HepG2 (cell line): Measurements from ENCODE around the gene RFTN1. TPM values are rescaled to one million over a fixed set of nuclear protein-coding genes. Genes with fewer than 3 reads are reported as not detected.

Source experiments
- ATAC-seq: fragments of 200-7000 bp; cut with Tn5 transposase; 3 replicates; pipeline ENCODE4 v1.9.1; 2020; ENCODE audit warnings: mild to moderate bottlenecking, moderate library complexity
- BruUV-seq: library from RNA; stranded (reverse); fragments of 400-500 nt; replicated peaks from 2 replicates; lab custom pipeline; 2021; lab: Mats Ljungman, UMichigan
- CTCF ChIA-PET: fragments of 300-600 bp; formaldehyde crosslinking; extraction: SDS; loops from one replicate; lab custom pipeline; 2021; ENCODE audit warnings: low total read pairs, inconsistent platforms, low intra/inter-chr PET ratio; lab: Yijun Ruan, JAX
- POLR2A ChIA-PET: fragments of 350-600 bp; sonication (Branson Sonifier 250); formaldehyde crosslinking; loops from one replicate; lab custom pipeline; 2020; ENCODE audit warnings: antibody characterized with exemption, inconsistent platforms; lab: Yijun Ruan, JAX
- DNase-seq: peaks from one replicate; pipeline ENCODE4 v3.0.0-alpha.2; 2015; ENCODE audit warnings: low spot score
- FAIRE-seq: peaks from 3 replicates; lab custom pipeline; 2011; peaks lifted over from hg19 to GRCh38; lab: Jason Lieb, UNC
- H2AFZ ChIP-seq: one replicate; pipeline ENCODE4 v1.6.1; 2011; ENCODE audit warnings: low read length, inconsistent platforms
- H3K27ac ChIP-seq: fragments of 300-600 bp; 3 replicates; pipeline ENCODE4 v1.8.0; 2011; ENCODE audit warnings: mixed run types, mild to moderate bottlenecking, mixed read lengths, low read length, inconsistent platforms; ENCODE audit not compliant: insufficient read depth; ENCODE audit errors: extremely low read length
- H3K27me3 ChIP-seq, 2 experiments: fragments of 200-600 bp in 1 of 2; 2 replicates in 1 of 2; 3 replicates in 1 of 2; pipeline versions ENCODE4 v1.6.0 to v1.8.0; 2011; ENCODE audit warnings: low read length in 2 of 2, mild to moderate bottlenecking in 2 of 2, moderate library complexity in 2 of 2, inconsistent platforms in 1 of 2; ENCODE audit not compliant: insufficient read depth in 2 of 2, control insufficient read depth in 1 of 2
- H3K36me3 ChIP-seq, 2 experiments: fragments of 200-600 bp in 1 of 2; replicated peaks in 1 of 2; 2 replicates in 1 of 2; 3 replicates in 1 of 2; pipeline versions ENCODE4 v1.5.1 to v1.8.0; 2011; ENCODE audit warnings: low read length in 2 of 2, inconsistent platforms in 1 of 2; ENCODE audit not compliant: insufficient read depth in 2 of 2, control insufficient read depth in 1 of 2
- H3K4me1 ChIP-seq: 2 replicates; pipeline ENCODE4 v1.5.1; 2012; ENCODE audit warnings: low read length, inconsistent platforms; ENCODE audit not compliant: insufficient read depth
- H3K4me2 ChIP-seq: 2 replicates; pipeline ENCODE4 v1.6.0; 2011; ENCODE audit warnings: low read depth, low read length, inconsistent platforms
- H3K4me3 ChIP-seq, 3 experiments: fragments of 200-600 bp in 1 of 3; sonication (generic), shearing (Covaris generic) in 1 of 3; replicated peaks in 1 of 3; 2 replicates each; pipeline ENCODE4 v1.5.1; 2011 to 2016; ENCODE audit warnings: low read length in 3 of 3, inconsistent platforms in 2 of 3, low read depth in 2 of 3, mild to moderate bottlenecking in 2 of 3, control low read depth in 1 of 3, mixed read lengths in 1 of 3; ENCODE audit not compliant: insufficient read depth in 1 of 3
- H3K79me2 ChIP-seq: one replicate; pipeline ENCODE4 v1.6.1; 2011; ENCODE audit warnings: low read length, inconsistent platforms; ENCODE audit not compliant: insufficient read depth
- H3K9ac ChIP-seq: 2 replicates; pipeline ENCODE4 v1.6.0; 2011; ENCODE audit warnings: mild to moderate bottlenecking, low read depth, low read length, inconsistent platforms; ENCODE audit not compliant: insufficient read depth
- H3K9me3 ChIP-seq: 2 replicates; pipeline ENCODE4 v1.5.1; 2012; ENCODE audit warnings: mild to moderate bottlenecking, low read length
- H4K20me1 ChIP-seq: 2 replicates; pipeline ENCODE4 v1.6.0; 2011; ENCODE audit warnings: inconsistent platforms, mild to moderate bottlenecking, low read length, moderate library complexity; ENCODE audit not compliant: insufficient read depth
- CBX1 ChIP-seq: IDR thresholded peaks from one replicate; pipeline ENCODE4 v1.6.1; 2016; ENCODE audit warnings: antibody characterized with exemption, low read depth
- DBP ChIP-seq: sonication (generic); formaldehyde crosslinking; IDR thresholded peaks from 2 replicates; pipeline ENCODE4 v1.4.0; 2020; ENCODE audit warnings: missing genetic modification reagents; ENCODE audit errors: not compliant biosample characterization
- DRAP1 ChIP-seq: IDR thresholded peaks from 2 replicates; pipeline ENCODE4 v1.6.1; 2016; ENCODE audit warnings: missing genetic modification reagents, missing compliant biosample characterization
- ELF4 ChIP-seq: sonication (generic); formaldehyde crosslinking; IDR thresholded peaks from 2 replicates; pipeline ENCODE4 v1.5.0; 2020; ENCODE audit warnings: missing genetic modification reagents, mild to moderate bottlenecking, moderate library complexity, borderline replicate concordance
- EZH2 ChIP-seq: conservative IDR thresholded peaks from 2 replicates; pipeline ENCODE4 v1.6.1; 2012; ENCODE audit warnings: mild to moderate bottlenecking, low read depth, low read length, moderate library complexity
- GRHL1 ChIP-seq: sonication (generic); formaldehyde crosslinking; conservative IDR thresholded peaks from 2 replicates; pipeline ENCODE4 v1.8.0; 2022; ENCODE audit warnings: missing genetic modification reagents
- HBP1 ChIP-seq: IDR thresholded peaks from 2 replicates; pipeline ENCODE4 v1.6.1; 2016; ENCODE audit warnings: low read depth, control low read depth
- NRL ChIP-seq: sonication (generic); formaldehyde crosslinking; IDR thresholded peaks from 2 replicates; pipeline ENCODE4 v1.5.0; 2020; ENCODE audit warnings: missing genetic modification reagents, mild to moderate bottlenecking, moderate library complexity, borderline replicate concordance
- PAWR ChIP-seq: sonication (generic); formaldehyde crosslinking; IDR thresholded peaks from 2 replicates; pipeline ENCODE4 v1.4.0; 2020; ENCODE audit warnings: missing genetic modification reagents, mild to moderate bottlenecking, borderline replicate concordance
- SATB2 ChIP-seq: sonication (generic); formaldehyde crosslinking; IDR thresholded peaks from 2 replicates; pipeline ENCODE4 v1.5.0; 2020; ENCODE audit warnings: missing genetic modification reagents
- SNAI1 ChIP-seq: sonication (generic); formaldehyde crosslinking; IDR thresholded peaks from 2 replicates; pipeline ENCODE4 v1.5.0; 2020; ENCODE audit warnings: mild to moderate bottlenecking, missing genetic modification reagents, borderline replicate concordance
- ZBTB39 ChIP-seq: sonication (generic); formaldehyde crosslinking; IDR thresholded peaks from 2 replicates; pipeline ENCODE4 v1.5.0; 2020; ENCODE audit warnings: missing genetic modification reagents
- ZFP62 ChIP-seq: sonication (generic); formaldehyde crosslinking; IDR thresholded peaks from 2 replicates; pipeline ENCODE4 v1.4.0; 2020; ENCODE audit warnings: missing genetic modification reagents
- ZMAT3 ChIP-seq: sonication (generic); formaldehyde crosslinking; conservative IDR thresholded peaks from 2 replicates; pipeline ENCODE4 v1.7.0; 2021; ENCODE audit warnings: missing genetic modification reagents
- ZNF607 ChIP-seq: sonication (generic); formaldehyde crosslinking; IDR thresholded peaks from 2 replicates; pipeline ENCODE4 v1.5.1; 2020; ENCODE audit warnings: missing genetic modification reagents, mild to moderate bottlenecking, borderline replicate concordance
- ZSCAN9 ChIP-seq: IDR thresholded peaks from 2 replicates; pipeline ENCODE4 v1.6.1; 2016; ENCODE audit warnings: borderline replicate concordance
- WGBS: methylation state at CpG from one replicate; pipeline ENCODE4 v1.1.6; 2017; ENCODE audit warnings: low lambda C conversion rate; 5-methylcytosine and 5-hydroxymethylcytosine counted together
- in situ Hi-C: cut with HindIII; loops from 2 replicates; pipeline ENCODE4 v1.10.0; 2017; ENCODE audit warnings: low pct_unique_long_range_greater_than_20kb; ENCODE audit not compliant: extremely low pct_ligation_motif_present
- intact Hi-C: fragments of 100-400 bp; cut with micrococcal nuclease; formaldehyde crosslinking; loops from one replicate; pipeline ENCODE4 v1.10.0; 2022; ENCODE audit not compliant: unreplicated experiment
- polyA plus RNA-seq, 8 experiments: library from polyadenylated mRNA; depleted of rRNA in 3 of 8; stranded (reverse) in 7 of 8; unstranded in 1 of 8; fragments of >200 nt; fragmentation: Illumina TruSeq in 4 of 8; extraction: Trizol in 4 of 8; gene quantifications; 2 replicates each; pipeline versions ENCODE4 v1.2.1 to v1.2.3, GENCODE V29; 2011 to 2016; ENCODE audit warnings: low read depth in 4 of 8, missing spikeins in 1 of 8, mixed read lengths in 1 of 8; ENCODE audit not compliant: insufficient read depth in 1 of 8
- total RNA-seq, 5 experiments: library from RNA; depleted of rRNA; stranded (reverse); fragments of >200 nt; fragmentation: Illumina TruSeq; extraction: Trizol; gene quantifications; 2 replicates each; pipeline ENCODE4 v1.2.3, GENCODE V29; 2016; ENCODE audit warnings: low read depth in 1 of 5

The RFTN1 gene
- total and polyA plus RNA-seq, 2 of the 13 experiments (the other 11 are each of a cell fraction or from before 2014, with no cell fraction given): not detected

- TF ChIP-seq ZNF607 (CRISPR knock-in tag) (no peak), SATB2 (CRISPR knock-in tag) (no peak), SNAI1 (no peak)
These were observed 234.3 kb downstream of the RFTN1 start (continued) for GRCh38 chr3:16279010-16279801.

- CTCF ChIA-PET: no interaction called here
- no peak overlapping the region for H3K4me2 ChIP-seq
- no peak overlapping the region for H3K27ac ChIP-seq
- ATAC-seq (no peak), DNase-seq (no peak), FAIRE-seq (no peak)
- no peaks in the 10 kb centered on the region for H3K4me1 ChIP-seq
- no peak overlapping the region for H2AFZ ChIP-seq
- H3K9me3 ChIP-seq: no peaks in the 10 kb centered on the region
- WGBS: 93% methylated on average over 3 of the region's 3 CpGs
- no peaks in the 10 kb centered on the region for H3K79me2 ChIP-seq
- in situ Hi-C loops (no loop called here), intact Hi-C loops (no loop called here)
- POLR2A ChIA-PET: no interaction called here
- no peak overlapping the region for H3K4me3 ChIP-seq
- peaks cover 1 to 56% of the 10 kb centered on the region in 2 experiments; a peak in 4 of 5 replicates for H3K36me3 ChIP-seq
- no TSS peak for BruUV-seq
- H3K9ac ChIP-seq: no peak overlapping the region
- H4K20me1 ChIP-seq: no peaks in the 10 kb centered on the region
- no peaks in the 10 kb centered on the region for H3K27me3 ChIP-seq
- TF ChIP-seq ZMAT3 (CRISPR knock-in tag) (no peak), NRL (CRISPR knock-in tag) (no peak), ELF4 (CRISPR knock-in tag) (no peak), CBX1 (no peak), DRAP1 (CRISPR knock-in tag) (no peak), ZFP62 (no peak), GRHL1 (CRISPR knock-in tag) (no peak), ZBTB39 (CRISPR knock-in tag) (no peak), EZH2 (no peak), ZSCAN9 (CRISPR knock-in tag) (no peak), DBP (CRISPR knock-in tag) (no peak), HBP1 (CRISPR knock-in tag) (no peak), PAWR (CRISPR knock-in tag) (no peak)
These were observed 236.0 kb downstream of the RFTN1 start for GRCh38 chr3:16277471-16277870.
